B cell (primary cell): Measurements from ENCODE around the gene TSPAN16.

ENCODE experiments used
- EZH2 ChIP-seq: IDR thresholded peaks from 2 replicates; pipeline ENCODE4 v1.6.1; 2012; ENCODE audit warnings: borderline replicate concordance, low read depth, mild to moderate bottlenecking, moderate library complexity, low read length; ENCODE audit not compliant: insufficient read depth, poor library complexity, severe bottlenecking
- TF ChIP-seq, protein P1 (sequence below): fragments of 200-600 bp; IDR thresholded peaks from one replicate; pipeline ENCODE4 v1.8.0; 2022; ENCODE audit warnings: antibody characterized with exemption, mild to moderate bottlenecking

DNA sequence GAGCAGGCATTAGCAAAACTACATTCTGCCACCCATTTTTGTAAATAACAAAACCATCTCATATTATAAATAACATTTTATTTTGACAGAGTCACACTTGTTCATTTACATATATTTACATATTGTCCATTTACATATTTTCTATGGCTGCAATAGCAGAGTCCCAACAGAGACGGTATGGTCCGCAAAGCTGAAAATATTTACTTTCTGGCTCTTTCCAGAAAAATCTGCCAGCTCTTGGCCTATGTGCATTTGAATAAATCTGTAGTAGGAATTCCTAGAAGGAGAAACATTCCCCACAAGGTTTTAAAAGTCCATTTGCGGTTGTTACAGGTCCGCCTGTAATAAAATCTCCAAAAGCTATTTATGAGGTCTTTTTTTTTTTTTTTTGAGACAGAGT is 5.7 kb upstream of the TSPAN16 start:
- TF ChIP-seq, protein P1, sequence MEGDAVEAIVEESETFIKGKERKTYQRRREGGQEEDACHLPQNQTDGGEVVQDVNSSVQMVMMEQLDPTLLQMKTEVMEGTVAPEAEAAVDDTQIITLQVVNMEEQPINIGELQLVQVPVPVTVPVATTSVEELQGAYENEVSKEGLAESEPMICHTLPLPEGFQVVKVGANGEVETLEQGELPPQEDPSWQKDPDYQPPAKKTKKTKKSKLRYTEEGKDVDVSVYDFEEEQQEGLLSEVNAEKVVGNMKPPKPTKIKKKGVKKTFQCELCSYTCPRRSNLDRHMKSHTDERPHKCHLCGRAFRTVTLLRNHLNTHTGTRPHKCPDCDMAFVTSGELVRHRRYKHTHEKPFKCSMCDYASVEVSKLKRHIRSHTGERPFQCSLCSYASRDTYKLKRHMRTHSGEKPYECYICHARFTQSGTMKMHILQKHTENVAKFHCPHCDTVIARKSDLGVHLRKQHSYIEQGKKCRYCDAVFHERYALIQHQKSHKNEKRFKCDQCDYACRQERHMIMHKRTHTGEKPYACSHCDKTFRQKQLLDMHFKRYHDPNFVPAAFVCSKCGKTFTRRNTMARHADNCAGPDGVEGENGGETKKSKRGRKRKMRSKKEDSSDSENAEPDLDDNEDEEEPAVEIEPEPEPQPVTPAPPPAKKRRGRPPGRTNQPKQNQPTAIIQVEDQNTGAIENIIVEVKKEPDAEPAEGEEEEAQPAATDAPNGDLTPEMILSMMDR = no peak
- TF ChIP-seq EZH2 = no peak
